ENCODE results near the gene ACOD1.

DNA sequence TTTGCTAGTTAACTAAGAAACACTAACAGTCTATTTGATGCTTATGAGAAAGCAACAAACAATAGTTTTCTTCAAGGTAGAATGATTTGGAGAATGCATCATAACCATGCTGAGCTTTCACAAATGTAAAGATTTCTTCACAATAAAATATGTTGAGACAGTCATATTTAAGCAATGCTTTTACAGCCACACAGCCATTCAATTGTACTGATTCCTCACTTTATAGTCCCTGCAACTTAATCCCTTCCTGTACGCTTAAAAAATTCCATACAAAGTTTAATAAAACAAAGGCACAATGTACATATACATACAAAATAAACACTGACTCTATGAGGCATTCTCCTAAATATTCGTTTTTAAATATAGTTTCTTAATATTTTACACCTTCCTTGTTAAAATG, 4.7 kb upstream of the ACOD1 start:
- TF ChIP-seq SMAD3 (CRISPR knock-in tag; IDR thresholded peaks at IDR 0.05) (no peak), AGO1 (IDR thresholded peaks at IDR 0.05; ENCODE audit: low read depth, low read length, poor library complexity, severe bottlenecking) (no peak), NFE2L2 (IDR thresholded peaks at IDR 0.05; ENCODE audit: low read length) (no peak), NBN (conservative IDR thresholded peaks at IDR 0.05) (no peak), DR1 (CRISPR knock-in tag; IDR thresholded peaks at IDR 0.05) (no peak), TAF1 (CRISPR knock-in tag; IDR thresholded peaks at IDR 0.05) (no peak), POLR2AphosphoS5 (IDR thresholded peaks at IDR 0.05; ENCODE audit: low read depth, low read length) (no peak)
